ENCODE data around the gene RBP3.

DNA sequence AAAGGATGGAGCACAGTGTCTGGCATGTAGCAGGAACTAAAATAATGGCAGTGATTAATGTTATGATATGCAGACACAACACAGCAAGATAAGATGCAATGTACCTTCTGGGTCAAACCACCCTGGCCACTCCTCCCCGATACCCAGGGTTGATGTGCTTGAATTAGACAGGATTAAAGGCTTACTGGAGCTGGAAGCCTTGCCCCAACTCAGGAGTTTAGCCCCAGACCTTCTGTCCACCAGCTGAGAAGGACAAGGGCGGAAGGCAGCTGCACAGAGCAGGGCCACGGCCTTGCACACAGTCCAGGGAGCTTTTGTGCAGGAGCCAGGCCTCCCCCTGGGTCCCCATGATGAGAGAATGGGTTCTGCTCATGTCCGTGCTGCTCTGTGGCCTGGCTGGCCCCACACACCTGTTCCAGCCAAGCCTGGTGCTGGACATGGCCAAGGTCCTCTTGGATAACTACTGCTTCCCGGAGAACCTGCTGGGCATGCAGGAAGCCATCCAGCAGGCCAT is at the start of gene RBP3:
- TF ChIP-seq, protein P1, sequence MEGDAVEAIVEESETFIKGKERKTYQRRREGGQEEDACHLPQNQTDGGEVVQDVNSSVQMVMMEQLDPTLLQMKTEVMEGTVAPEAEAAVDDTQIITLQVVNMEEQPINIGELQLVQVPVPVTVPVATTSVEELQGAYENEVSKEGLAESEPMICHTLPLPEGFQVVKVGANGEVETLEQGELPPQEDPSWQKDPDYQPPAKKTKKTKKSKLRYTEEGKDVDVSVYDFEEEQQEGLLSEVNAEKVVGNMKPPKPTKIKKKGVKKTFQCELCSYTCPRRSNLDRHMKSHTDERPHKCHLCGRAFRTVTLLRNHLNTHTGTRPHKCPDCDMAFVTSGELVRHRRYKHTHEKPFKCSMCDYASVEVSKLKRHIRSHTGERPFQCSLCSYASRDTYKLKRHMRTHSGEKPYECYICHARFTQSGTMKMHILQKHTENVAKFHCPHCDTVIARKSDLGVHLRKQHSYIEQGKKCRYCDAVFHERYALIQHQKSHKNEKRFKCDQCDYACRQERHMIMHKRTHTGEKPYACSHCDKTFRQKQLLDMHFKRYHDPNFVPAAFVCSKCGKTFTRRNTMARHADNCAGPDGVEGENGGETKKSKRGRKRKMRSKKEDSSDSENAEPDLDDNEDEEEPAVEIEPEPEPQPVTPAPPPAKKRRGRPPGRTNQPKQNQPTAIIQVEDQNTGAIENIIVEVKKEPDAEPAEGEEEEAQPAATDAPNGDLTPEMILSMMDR (IDR thresholded peaks at IDR 0.05), result no peak
- no peak for TF ChIP-seq POLR2A (IDR thresholded peaks at IDR 0.05)
